Prostate gland (tissue), 2 donors: ENCODE measurements around the gene FCHO1.

Source experiments
- CTCF ChIP-seq, 4 experiments: fragments of 200-600 bp in 2 of 4; fragments of 450-650 bp in 2 of 4; sonication (generic) in 2 of 4; IDR thresholded peaks; 1 replicate in 3 of 4; 2 replicates in 1 of 4; pipeline ENCODE4 v1.5.1; 2016 to 2019; ENCODE audit warnings: antibody characterized with exemption in 4 of 4, mild to moderate bottlenecking in 2 of 4, moderate library complexity in 2 of 4
- POLR2A ChIP-seq: fragments of 450-650 bp; IDR thresholded peaks from one replicate; pipeline ENCODE4 v1.6.1; 2016; ENCODE audit warnings: antibody characterized with exemption, mild to moderate bottlenecking

GRCh38 chr19:17735410-17735809, 15.9 kb upstream of the FCHO1 start:
- TF ChIP-seq CTCF (IDR thresholded peaks at IDR 0.05): no peak
- TF ChIP-seq POLR2A: no peak
